ENCODE measurements around the gene SAP30L.

SAP30L gene

GRCh38 chr5:154484393-154485095 lies 38.7 kb downstream of the SAP30L start:
- in situ Hi-C loops (cut with HindIII; ENCODE audit: low pct_ligation_motif_present, low sequenced_read_pairs) = loop anchor here (25.0 kb wide), 1 partner anchor 128 kb away; no protein-coding TSS in a partner anchor
- H3K27me3 ChIP-seq (replicated peaks) = peaks cover 85% of the 10 kb centered on the region

GRCh38 chr5:154485096-154485491 lies 39.3 kb downstream of the SAP30L start:
- no peak for DNase-seq
- Histone ChIP-seq H3K4me3 (ENCODE audit: low read depth, low read length) (no peak overlapping the region), H3K36me3 (replicated peaks) (no peaks in the 10 kb centered on the region), H3K27ac (no peak overlapping the region), H3K27me3 (replicated peaks) (peaks cover 84% of the 10 kb centered on the region)
- TF ChIP-seq CTCF (IDR thresholded peaks at IDR 0.05; ENCODE audit: low read depth, low read length, missing control alignments) = no peak
- in situ Hi-C loops (cut with HindIII; ENCODE audit: low pct_ligation_motif_present, low sequenced_read_pairs) = loop anchor here (25.0 kb wide), 1 partner anchor 127 kb away; no protein-coding TSS in a partner anchor

More at GRCh38 chr5:154484393-154485095, 38.7 kb downstream of the SAP30L start:
- no peak for TF ChIP-seq CTCF (IDR thresholded peaks at IDR 0.05; ENCODE audit: low read depth, low read length, missing control alignments)
- no peaks in the 10 kb centered on the region for H3K36me3 ChIP-seq (replicated peaks)
- no peak for DNase-seq
- H3K27ac ChIP-seq = no peak overlapping the region
- no peak overlapping the region for H3K4me3 ChIP-seq (ENCODE audit: low read depth, low read length)

- no peak for TF ChIP-seq CTCF (IDR thresholded peaks at IDR 0.05; ENCODE audit: low read depth, low read length, missing control alignments)
- Histone ChIP-seq H3K27ac (no peak overlapping the region), H3K4me3 (ENCODE audit: low read depth, low read length) (no peak overlapping the region), H3K27me3 (replicated peaks) (peaks cover 80% of the 10 kb centered on the region), H3K36me3 (replicated peaks) (no peaks in the 10 kb centered on the region)
- in situ Hi-C loops (cut with HindIII; ENCODE audit: low pct_ligation_motif_present, low sequenced_read_pairs) = loop anchor here (25.0 kb wide), 1 partner anchor 126 kb away; no protein-coding TSS in a partner anchor
- no peak for DNase-seq
Measured at GRCh38 chr5:154485850-154486426, 40.1 kb downstream of the SAP30L start.

- TF ChIP-seq CTCF (IDR thresholded peaks at IDR 0.05; ENCODE audit: low read depth, low read length, missing control alignments) = no peak
- H3K4me3 ChIP-seq (ENCODE audit: low read depth, low read length) = no peak overlapping the region
- H3K27ac ChIP-seq = no peak overlapping the region
- peaks cover 76% of the 10 kb centered on the region for H3K27me3 ChIP-seq (replicated peaks)
- no peak for DNase-seq
- in situ Hi-C loops (cut with HindIII; ENCODE audit: low pct_ligation_motif_present, low sequenced_read_pairs) = loop anchor here (25.0 kb wide), 1 partner anchor 126 kb away; no protein-coding TSS in a partner anchor
- H3K36me3 ChIP-seq (replicated peaks) = no peaks in the 10 kb centered on the region
Measured at GRCh38 chr5:154486427-154486866, 40.6 kb downstream of the SAP30L start.

- in situ Hi-C loops (cut with HindIII; ENCODE audit: low pct_ligation_motif_present, low sequenced_read_pairs) = loop anchor here (25.0 kb wide), 1 partner anchor 125 kb away; no protein-coding TSS in a partner anchor
- no peak for DNase-seq
- H3K27me3 ChIP-seq (replicated peaks) = peaks cover 73% of the 10 kb centered on the region
- no peak overlapping the region for H3K27ac ChIP-seq
- no peaks in the 10 kb centered on the region for H3K36me3 ChIP-seq (replicated peaks)
- H3K4me3 ChIP-seq (ENCODE audit: low read depth, low read length) = no peak overlapping the region
- no peak for TF ChIP-seq CTCF (IDR thresholded peaks at IDR 0.05; ENCODE audit: low read depth, low read length, missing control alignments)
Measured at GRCh38 chr5:154487541-154487940, 41.7 kb downstream of the SAP30L start.

All from brain microvascular endothelial cell (primary cell).